IMR-90 (cell line): ENCODE measurements around the gene CAP2. TPM values are rescaled to one million over a fixed set of nuclear protein-coding genes. Genes with fewer than 3 reads are reported as not detected.

Source experiments
- ATAC-seq: fragments of 200-7000 bp; cut with Tn5 transposase; 2 replicates; pipeline ENCODE4 v1.9.1; 2020; ENCODE audit warnings: low read depth, mild to moderate bottlenecking, moderate library complexity
- BruUV-seq: library from RNA; stranded (reverse); fragments of 400-500 nt; replicated peaks from 2 replicates; lab custom pipeline; 2021; lab: Mats Ljungman, UMichigan
- CTCF ChIA-PET: fragments of 300-600 bp; formaldehyde crosslinking; extraction: SDS; loops from one replicate; lab custom pipeline; 2021; ENCODE audit warnings: antibody characterized with exemption; lab: Yijun Ruan, JAX
- POLR2A ChIA-PET: fragments of 300-600 bp; sonication (Branson Sonifier 250); formaldehyde crosslinking; loops from one replicate; lab custom pipeline; 2022; ENCODE audit warnings: antibody characterized with exemption; ENCODE audit not compliant: unreplicated experiment; lab: Charles Lee
- DNase-seq: peaks from one replicate; pipeline ENCODE4 v3.0.0; 2013
- H2AFZ ChIP-seq: replicated peaks from 2 replicates; pipeline ENCODE3; 2013; ENCODE audit warnings: low read length, mild to moderate bottlenecking; ENCODE audit not compliant: poor library complexity
- H2AK5ac ChIP-seq: 2 replicates; pipeline ENCODE4 v1.6.1; 2013; ENCODE audit warnings: low read depth, low read length, inconsistent platforms
- H2AK9ac ChIP-seq: replicated peaks from 2 replicates; pipeline ENCODE3; 2013; ENCODE audit warnings: mild to moderate bottlenecking, low read depth, low read length, moderate library complexity; ENCODE audit not compliant: poor library complexity
- H2BK120ac ChIP-seq: 2 replicates; pipeline ENCODE4 v1.6.1; 2013; ENCODE audit warnings: low read depth, low read length, inconsistent platforms
- H2BK15ac ChIP-seq: 3 replicates; pipeline ENCODE4 v1.6.1; 2013; ENCODE audit warnings: low read depth, low read length, inconsistent platforms
- H2BK20ac ChIP-seq: 2 replicates; pipeline ENCODE4 v1.6.1; 2013; ENCODE audit warnings: low read depth, mild to moderate bottlenecking, inconsistent platforms, low read length, moderate library complexity
- H2BK5ac ChIP-seq: 2 replicates; pipeline ENCODE4 v1.6.1; 2013; ENCODE audit warnings: mild to moderate bottlenecking, low read depth, low read length, inconsistent platforms; ENCODE audit not compliant: poor library complexity, severe bottlenecking
- H3K14ac ChIP-seq: replicated peaks from 2 replicates; pipeline ENCODE4 v1.6.1; 2013; ENCODE audit warnings: low read depth, low read length, inconsistent platforms
- H3K18ac ChIP-seq: 2 replicates; pipeline ENCODE4 v1.6.1; 2013; ENCODE audit warnings: low read depth, low read length, control low read depth
- H3K23ac ChIP-seq: 2 replicates; pipeline ENCODE4 v1.6.1; 2013; ENCODE audit warnings: low read depth, low read length, inconsistent platforms
- H3K27ac ChIP-seq: 2 replicates; pipeline ENCODE4 v1.5.1; 2013; ENCODE audit warnings: mild to moderate bottlenecking, control low read depth, low read length; ENCODE audit not compliant: insufficient read depth
- H3K27me3 ChIP-seq: 2 replicates; pipeline ENCODE4 v1.6.1; 2013; ENCODE audit warnings: low read length; ENCODE audit not compliant: control insufficient read depth, insufficient read depth
- H3K36me3 ChIP-seq: 2 replicates; pipeline ENCODE4 v1.6.1; 2013; ENCODE audit warnings: low read length, mixed read lengths; ENCODE audit not compliant: control insufficient read depth, insufficient read depth
- H3K4ac ChIP-seq: 2 replicates; pipeline ENCODE4 v1.6.1; 2013; ENCODE audit warnings: low read depth, low read length, inconsistent platforms
- H3K4me1 ChIP-seq: 2 replicates; pipeline ENCODE4 v1.6.1; 2013; ENCODE audit warnings: low read length, mixed read lengths; ENCODE audit not compliant: control insufficient read depth, insufficient read depth
- H3K4me2 ChIP-seq: 2 replicates; pipeline ENCODE4 v1.6.1; 2013; ENCODE audit warnings: low read depth, mild to moderate bottlenecking, control low read depth, low read length, moderate library complexity
- H3K4me3 ChIP-seq: 2 replicates; pipeline ENCODE4 v1.5.1; 2013; ENCODE audit warnings: low read depth, mild to moderate bottlenecking, control low read depth, low read length, moderate library complexity; ENCODE audit not compliant: insufficient read depth
- H3K56ac ChIP-seq: 2 replicates; pipeline ENCODE4 v1.6.1; 2013; ENCODE audit warnings: low read length, inconsistent platforms; ENCODE audit not compliant: insufficient read depth; ENCODE audit errors: extremely low read depth
- H3K79me1 ChIP-seq, 2 experiments: 2 replicates each; pipeline ENCODE4 v1.6.1; 2013; ENCODE audit warnings: low read length in 2 of 2, inconsistent platforms in 1 of 2, low read depth in 1 of 2
- H3K9ac ChIP-seq: 2 replicates; pipeline ENCODE4 v1.6.1; 2013; ENCODE audit warnings: low read depth, low read length, control low read depth
- H3K9me1 ChIP-seq: 2 replicates; pipeline ENCODE4 v1.6.1; 2013; ENCODE audit warnings: low read length, inconsistent platforms; ENCODE audit not compliant: insufficient read depth
- H3K9me3 ChIP-seq: 2 replicates; pipeline ENCODE4 v1.6.1; 2013; ENCODE audit warnings: low read length; ENCODE audit not compliant: control insufficient read depth, insufficient read depth
- H4K20me1 ChIP-seq: 2 replicates; pipeline ENCODE4 v1.6.1; 2013; ENCODE audit warnings: low read length, inconsistent platforms; ENCODE audit not compliant: insufficient read depth
- H4K5ac ChIP-seq: 2 replicates; pipeline ENCODE4 v1.6.1; 2013; ENCODE audit warnings: mild to moderate bottlenecking, low read depth, low read length, control low read depth
- H4K8ac ChIP-seq, 2 experiments: 2 replicates each; pipeline ENCODE4 v1.6.1; 2013; ENCODE audit warnings: low read depth in 2 of 2, low read length in 2 of 2, control low read depth in 1 of 2, inconsistent platforms in 1 of 2
- H4K91ac ChIP-seq: 2 replicates; pipeline ENCODE4 v1.6.1; 2013; ENCODE audit warnings: low read depth, low read length, inconsistent platforms; ENCODE audit not compliant: insufficient read depth
- BHLHE40 ChIP-seq: fragments of 150-350 bp; IDR thresholded peaks from 2 replicates; pipeline ENCODE4 v1.6.1; 2016; ENCODE audit warnings: mild to moderate bottlenecking, low read depth, low read length
- CEBPB ChIP-seq: IDR thresholded peaks from 2 replicates; pipeline ENCODE4 v1.6.1; 2012; ENCODE audit warnings: low read depth, low read length, improper control_type of control experiment
- MAFK ChIP-seq: IDR thresholded peaks from 2 replicates; pipeline ENCODE4 v1.6.1; 2012; ENCODE audit warnings: low read depth, low read length, improper control_type of control experiment
- MAZ ChIP-seq: IDR thresholded peaks from 2 replicates; pipeline ENCODE4 v1.6.1; 2012; ENCODE audit warnings: low read depth, mild to moderate bottlenecking, low read length, improper control_type of control experiment, moderate library complexity, borderline replicate concordance
- NFE2L2 ChIP-seq: fragments of 150-350 bp; IDR thresholded peaks from 2 replicates; pipeline ENCODE4 v1.6.1; 2016; ENCODE audit warnings: low read depth, mild to moderate bottlenecking, low read length
- dilution Hi-C: fragments of 300-500 bp; cut with HindIII; formaldehyde crosslinking; loops from one replicate; pipeline ENCODE4 v1.14.3; 2018; ENCODE audit warnings: low sequenced_read_pairs; ENCODE audit not compliant: unreplicated experiment
- in situ Hi-C: fragments of 300-500 bp; cut with MboI; formaldehyde crosslinking; loops from 3 replicates; pipeline ENCODE4 v1.14.3; 2019; ENCODE audit warnings: low sequenced_read_pairs, inconsistent platforms, mixed read lengths
- intact Hi-C: fragments of 100-400 bp; cut with micrococcal nuclease; formaldehyde crosslinking; loops from 2 replicates; pipeline ENCODE4 v1.10.0; 2022
- polyA plus RNA-seq, 3 experiments: library from polyadenylated mRNA; depleted of rRNA; stranded (reverse); fragments of >200 nt; gene quantifications; 2 replicates each; pipeline ENCODE4 v1.2.3, GENCODE V29; 2012; ENCODE audit warnings: low replicate concordance in 1 of 3
- total RNA-seq: library from RNA; depleted of rRNA; stranded (reverse); fragments of >200 nt; gene quantifications from 2 replicates; pipeline ENCODE4 v1.2.3, GENCODE V29; 2012

CAP2 gene
- total and polyA plus RNA-seq, 2 of the 4 experiments (the other 2 are of a cell fraction), result 14.5 to 27.5 TPM

GRCh38 chr6:17352302-17352701 lies 41.1 kb upstream of the CAP2 start:
- H3K9ac ChIP-seq, result no peak overlapping the region
- no peak overlapping the region for H3K23ac ChIP-seq
- no peak overlapping the region for H3K4ac ChIP-seq
- H4K8ac ChIP-seq, result no peak overlapping the region
- no peak overlapping the region for H2BK5ac ChIP-seq
- no peak overlapping the region for H3K18ac ChIP-seq
- no peak overlapping the region for H3K14ac ChIP-seq
- H2AK5ac ChIP-seq, result no peak overlapping the region
- H2BK15ac ChIP-seq, result no peak overlapping the region; the same call in 2 of the 3 replicates
- POLR2A ChIA-PET, result no interaction called here
- H4K20me1 ChIP-seq, result no peaks in the 10 kb centered on the region
- TF ChIP-seq CEBPB (no peak), NFE2L2 (no peak), MAFK (0 out of 2 replicates have a peak, but pooled peaks have one; percentile 35), BHLHE40 (peak; percentile 5; the same call in 1 of the 2 replicates), MAZ (no peak)
- H3K27ac ChIP-seq, result no peak overlapping the region
- CTCF ChIA-PET, result no interaction called here
- H3K36me3 ChIP-seq, result no peaks in the 10 kb centered on the region
- no peak overlapping the region for H4K5ac ChIP-seq
- no peak overlapping the region for H3K4me2 ChIP-seq
- H2BK120ac ChIP-seq, result no peak overlapping the region
- no peaks in the 10 kb centered on the region for H3K9me1 ChIP-seq
- peaks cover 4% of the 10 kb centered on the region for H3K4me1 ChIP-seq
- no TSS peak for BruUV-seq
- DNase-seq (peak; percentile 38), ATAC-seq (no peak)
- no peaks in the 10 kb centered on the region for H3K79me1 ChIP-seq
- no peak overlapping the region for H4K91ac ChIP-seq
- H3K4me3 ChIP-seq, result no peak overlapping the region
- H2AFZ ChIP-seq, result no peak overlapping the region
- dilution Hi-C loops, result no loop called here
- intact Hi-C loops, result no loop called here
- in situ Hi-C loops, result no loop called here
- no peaks in the 10 kb centered on the region for H3K9me3 ChIP-seq
- H3K56ac ChIP-seq, result no peak overlapping the region
- H3K27me3 ChIP-seq, result no peaks in the 10 kb centered on the region
- no peak overlapping the region for H2BK20ac ChIP-seq
- no peak overlapping the region for H2AK9ac ChIP-seq
